Colonic mucosa (tissue), 4 donors: ENCODE data around the gene SETD3. TPM values are rescaled to one million over a fixed set of nuclear protein-coding genes. Genes with fewer than 3 reads are reported as not detected.

Experiments used
- DNase-seq: peaks from one replicate; pipeline ENCODE4 v3.0.0-alpha.2; 2020
- H3K27ac ChIP-seq: fragments of 200-600 bp; one replicate; pipeline ENCODE4 v1.8.0; 2021
- H3K27me3 ChIP-seq: fragments of 200-600 bp; one replicate; pipeline ENCODE4 v1.8.0; 2021
- H3K36me3 ChIP-seq: fragments of 200-600 bp; one replicate; pipeline ENCODE4 v1.8.0; 2021
- H3K4me1 ChIP-seq: fragments of 200-600 bp; one replicate; pipeline ENCODE4 v1.8.0; 2021; ENCODE audit warnings: mild to moderate bottlenecking
- H3K4me3 ChIP-seq: fragments of 200-600 bp; one replicate; pipeline ENCODE4 v1.8.0; 2021
- H3K9ac ChIP-seq, 2 donors: one replicate each; pipeline ENCODE4 v1.7.0; 2013; ENCODE audit warnings: control low read depth in 2 of 2, low read depth in 2 of 2, low read length in 2 of 2
- H3K9me3 ChIP-seq: fragments of 200-600 bp; one replicate; pipeline ENCODE4 v1.8.0; 2021
- CTCF ChIP-seq: fragments of 200-600 bp; IDR thresholded peaks from one replicate; pipeline ENCODE4 v1.8.0; 2022; ENCODE audit warnings: antibody characterized with exemption, mild to moderate bottlenecking
- intact Hi-C: fragments of 100-400 bp; cut with DNase I; formaldehyde crosslinking; loops from one replicate; pipeline ENCODE4 v1.14.1; 2022
- total RNA-seq, 2 donors: library from RNA; stranded (reverse); fragmentation: NEBNext Ultra II Directional in 1 of 2; extraction: Animal tissue kit (Norgen Biotek cat#: 25700) in 1 of 2; gene quantifications; one replicate each; pipeline ENCODE4 v1.2.1, GENCODE V29; 2021
- donor health status: healthy.
- donor health status: DM: no; HTN: no; CAD: no.
- donor health status: DM: no; HTN: no; CAD: no.

SETD3 gene
- total RNA-seq, 2 donors from 2014 or later, result 60.0 to 69.4 TPM

GRCh38 chr14:99467336-99468078, 13.2 kb downstream of the SETD3 start:
- H3K27me3 ChIP-seq, result no peaks in the 10 kb centered on the region
- H3K4me3 ChIP-seq, result no peak overlapping the region
- no peak for TF ChIP-seq CTCF
- DNase-seq, result no peak
- H3K27ac ChIP-seq, result no peak overlapping the region
- no peaks in the 10 kb centered on the region for H3K36me3 ChIP-seq
- no peak overlapping the region for H3K9ac ChIP-seq
- intact Hi-C loops, result no loop called here
- no peaks in the 10 kb centered on the region for H3K4me1 ChIP-seq
- no peaks in the 10 kb centered on the region for H3K9me3 ChIP-seq

- Histone ChIP-seq H3K9ac (no peak overlapping the region), H3K27me3 (no peaks in the 10 kb centered on the region), H3K36me3 (no peaks in the 10 kb centered on the region), H3K4me1 (no peaks in the 10 kb centered on the region), H3K27ac (no peak overlapping the region), H3K4me3 (no peak overlapping the region), H3K9me3 (no peaks in the 10 kb centered on the region)
- TF ChIP-seq CTCF, result no peak
- DNase-seq, result no peak
- intact Hi-C loops, result no loop called here
Measured at GRCh38 chr14:99466758-99467157, 13.9 kb downstream of the SETD3 start.

GRCh38 chr14:99465288-99465687, 15.4 kb downstream of the SETD3 start:
- Histone ChIP-seq H3K9ac (no peak overlapping the region), H3K4me1 (no peaks in the 10 kb centered on the region), H3K27ac (no peak overlapping the region), H3K36me3 (no peaks in the 10 kb centered on the region), H3K27me3 (no peaks in the 10 kb centered on the region), H3K4me3 (no peak overlapping the region), H3K9me3 (no peaks in the 10 kb centered on the region)
- intact Hi-C loops, result no loop called here
- DNase-seq, result no peak
- no peak for TF ChIP-seq CTCF

- Histone ChIP-seq H3K4me1 (no peaks in the 10 kb centered on the region), H3K4me3 (no peak overlapping the region), H3K27ac (no peak overlapping the region), H3K36me3 (no peaks in the 10 kb centered on the region), H3K9ac (no peak overlapping the region), H3K9me3 (no peaks in the 10 kb centered on the region), H3K27me3 (no peaks in the 10 kb centered on the region)
- DNase-seq, result no peak
- intact Hi-C loops, result no loop called here
- TF ChIP-seq CTCF, result no peak
Measured at GRCh38 chr14:99463974-99464373, 16.7 kb downstream of the SETD3 start.

GRCh38 chr14:99462210-99462609, 18.4 kb downstream of the SETD3 start:
- no peaks in the 10 kb centered on the region for H3K4me1 ChIP-seq
- no peak for DNase-seq
- no peaks in the 10 kb centered on the region for H3K36me3 ChIP-seq
- no peak for TF ChIP-seq CTCF
- no peak overlapping the region for H3K27ac ChIP-seq
- H3K27me3 ChIP-seq, result no peaks in the 10 kb centered on the region
- intact Hi-C loops, result no loop called here
- no peak overlapping the region for H3K9ac ChIP-seq
- H3K9me3 ChIP-seq, result no peaks in the 10 kb centered on the region
- no peak overlapping the region for H3K4me3 ChIP-seq
